Glutamatergic neuron (in vitro differentiated cells): Measurements from ENCODE around the gene ARHGAP6. TPM values are rescaled to one million over a fixed set of nuclear protein-coding genes. Genes with fewer than 3 reads are reported as not detected.

Experiments
- DNase-seq: peaks from one replicate; pipeline ENCODE4 v3.0.0; 2022
- H3K27ac Mint-ChIP-seq: one replicate; pipeline ENCODE4 v1.8.0; 2020; ENCODE audit warnings: mild to moderate bottlenecking, mixed read lengths, inconsistent platforms; ENCODE audit not compliant: unreplicated experiment
- H3K27me3 Mint-ChIP-seq: one replicate; pipeline ENCODE4 v1.8.0; 2020; ENCODE audit warnings: mild to moderate bottlenecking, moderate library complexity, mixed read lengths, inconsistent platforms; ENCODE audit not compliant: unreplicated experiment
- H3K36me3 Mint-ChIP-seq: one replicate; pipeline ENCODE4 v1.8.0; 2020; ENCODE audit warnings: mild to moderate bottlenecking, mixed read lengths, inconsistent platforms; ENCODE audit not compliant: unreplicated experiment
- H3K4me1 Mint-ChIP-seq: one replicate; pipeline ENCODE4 v1.8.0; 2020; ENCODE audit warnings: mild to moderate bottlenecking, low read depth, mixed read lengths, inconsistent platforms; ENCODE audit not compliant: unreplicated experiment
- H3K4me3 Mint-ChIP-seq: one replicate; pipeline ENCODE4 v1.8.0; 2020; ENCODE audit warnings: mild to moderate bottlenecking, mixed read lengths, inconsistent platforms; ENCODE audit not compliant: unreplicated experiment
- H3K9me3 Mint-ChIP-seq: one replicate; pipeline ENCODE4 v1.8.0; 2020; ENCODE audit warnings: mild to moderate bottlenecking, moderate library complexity, mixed read lengths, inconsistent platforms; ENCODE audit not compliant: unreplicated experiment
- total RNA-seq: library from RNA; stranded (reverse); fragmentation: NEBNext Ultra II Directional; extraction: Animal tissue kit (Norgen Biotek cat#: 25700); gene quantifications from one replicate; pipeline ENCODE4 v1.2.1, GENCODE V29; 2021; ENCODE audit not compliant: unreplicated experiment
- TF ChIP-seq, protein P1 (sequence below): fragments of 200-600 bp; sonication (generic); IDR thresholded peaks from one replicate; pipeline ENCODE4 v1.5.0; 2021; ENCODE audit not compliant: partially characterized antibody, unreplicated experiment

Gene ARHGAP6
- total RNA-seq, 1 donor from 2014 or later, result 3.6 TPM

DNA sequence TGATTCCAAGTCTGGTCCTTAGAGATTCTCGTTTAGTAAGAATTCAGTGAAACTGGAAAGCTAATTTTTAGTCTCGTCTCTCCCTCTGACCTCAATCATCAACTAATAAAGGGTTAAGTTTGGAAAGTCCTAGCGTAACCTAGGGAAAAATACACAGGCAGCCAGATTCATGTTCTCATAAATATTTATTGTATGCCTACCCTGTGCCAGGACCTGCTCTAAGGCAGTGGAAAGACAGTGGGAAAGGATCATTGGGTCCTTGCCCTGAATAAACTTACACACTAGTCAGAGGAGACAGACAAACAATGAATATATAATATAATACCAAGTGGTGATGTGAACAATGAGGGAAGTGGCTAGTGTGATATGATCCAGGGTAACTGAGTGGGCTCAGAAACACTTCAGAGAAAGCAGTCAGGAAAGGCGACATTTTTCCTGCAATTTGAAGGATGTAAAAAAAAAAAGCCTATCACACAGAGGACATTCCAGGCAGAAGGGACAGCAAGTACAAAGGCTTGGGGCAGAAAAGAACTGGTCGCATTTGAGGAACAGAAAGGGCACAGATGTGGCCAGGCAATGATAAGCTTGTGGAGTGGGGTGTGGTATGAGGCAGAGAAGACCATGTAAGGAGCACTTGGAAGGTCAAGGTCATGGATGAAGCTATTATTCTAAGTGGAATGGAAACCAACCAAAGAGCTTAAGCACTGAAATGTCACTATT, 243.8 kb downstream of the ARHGAP6 start:
- Mint-ChIP-seq H3K27me3 (no peaks in the 10 kb centered on the region), H3K4me3 (peak overlapping the region; percentile 9), H3K27ac (peak overlapping the region; percentile 54), H3K9me3 (peaks cover 2% of the 10 kb centered on the region), H3K4me1 (peaks cover 20% of the 10 kb centered on the region), H3K36me3 (no peaks in the 10 kb centered on the region)
- no peak for DNase-seq
- TF ChIP-seq, protein P1, sequence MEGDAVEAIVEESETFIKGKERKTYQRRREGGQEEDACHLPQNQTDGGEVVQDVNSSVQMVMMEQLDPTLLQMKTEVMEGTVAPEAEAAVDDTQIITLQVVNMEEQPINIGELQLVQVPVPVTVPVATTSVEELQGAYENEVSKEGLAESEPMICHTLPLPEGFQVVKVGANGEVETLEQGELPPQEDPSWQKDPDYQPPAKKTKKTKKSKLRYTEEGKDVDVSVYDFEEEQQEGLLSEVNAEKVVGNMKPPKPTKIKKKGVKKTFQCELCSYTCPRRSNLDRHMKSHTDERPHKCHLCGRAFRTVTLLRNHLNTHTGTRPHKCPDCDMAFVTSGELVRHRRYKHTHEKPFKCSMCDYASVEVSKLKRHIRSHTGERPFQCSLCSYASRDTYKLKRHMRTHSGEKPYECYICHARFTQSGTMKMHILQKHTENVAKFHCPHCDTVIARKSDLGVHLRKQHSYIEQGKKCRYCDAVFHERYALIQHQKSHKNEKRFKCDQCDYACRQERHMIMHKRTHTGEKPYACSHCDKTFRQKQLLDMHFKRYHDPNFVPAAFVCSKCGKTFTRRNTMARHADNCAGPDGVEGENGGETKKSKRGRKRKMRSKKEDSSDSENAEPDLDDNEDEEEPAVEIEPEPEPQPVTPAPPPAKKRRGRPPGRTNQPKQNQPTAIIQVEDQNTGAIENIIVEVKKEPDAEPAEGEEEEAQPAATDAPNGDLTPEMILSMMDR, result no peak

DNA sequence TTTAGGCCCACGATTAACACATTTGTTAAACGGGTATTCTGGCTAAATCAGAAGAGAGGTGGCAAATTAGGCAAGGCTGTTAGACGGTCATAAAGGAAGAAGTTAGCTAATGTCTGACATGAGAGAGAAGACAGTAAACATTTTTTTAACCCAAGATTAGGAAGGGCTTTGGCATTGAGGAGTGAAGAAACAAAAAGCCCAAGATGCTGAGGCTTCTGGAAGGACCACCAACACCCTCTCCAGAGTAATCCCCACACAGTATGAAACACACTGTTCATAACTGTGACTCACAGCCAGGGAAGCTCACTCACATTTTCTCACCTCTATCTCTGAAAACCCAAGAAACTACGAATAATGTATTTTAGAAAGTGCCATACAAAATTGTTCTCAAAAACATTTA, 244.9 kb downstream of the ARHGAP6 start:
- no peak overlapping the region for H3K4me3 Mint-ChIP-seq
- no peaks in the 10 kb centered on the region for H3K36me3 Mint-ChIP-seq
- peaks cover 2% of the 10 kb centered on the region for H3K9me3 Mint-ChIP-seq
- H3K27me3 Mint-ChIP-seq, result no peaks in the 10 kb centered on the region
- no peak for DNase-seq
- TF ChIP-seq, protein P1, result no peak
- no peak overlapping the region for H3K27ac Mint-ChIP-seq
- peaks cover 18% of the 10 kb centered on the region for H3K4me1 Mint-ChIP-seq

DNA sequence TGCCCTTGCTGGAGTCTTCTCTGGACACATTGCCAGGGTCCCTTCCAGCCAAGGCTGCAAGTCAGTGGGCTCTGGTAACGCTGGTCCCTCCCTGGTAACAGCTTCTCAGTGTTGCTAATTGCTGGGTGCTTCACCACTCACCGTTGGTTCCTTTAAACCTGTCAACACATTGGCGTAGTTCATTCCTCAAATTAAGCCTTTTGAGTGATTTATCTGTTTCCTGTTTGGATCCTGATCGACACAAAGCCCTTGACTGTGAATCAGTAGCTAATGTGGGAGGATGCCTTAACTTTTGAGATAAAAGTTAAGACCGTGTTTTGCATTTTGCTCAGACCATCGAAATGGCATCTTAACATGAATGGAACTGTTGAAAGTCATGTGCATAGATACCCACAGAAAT, 246.6 kb downstream of the ARHGAP6 start:
- peaks cover 2% of the 10 kb centered on the region for H3K9me3 Mint-ChIP-seq
- no peaks in the 10 kb centered on the region for H3K27me3 Mint-ChIP-seq
- H3K4me3 Mint-ChIP-seq, result no peak overlapping the region
- TF ChIP-seq, protein P1, result no peak
- peaks cover 15% of the 10 kb centered on the region for H3K4me1 Mint-ChIP-seq
- no peak for DNase-seq
- H3K36me3 Mint-ChIP-seq, result no peaks in the 10 kb centered on the region
- H3K27ac Mint-ChIP-seq, result no peak overlapping the region

DNA sequence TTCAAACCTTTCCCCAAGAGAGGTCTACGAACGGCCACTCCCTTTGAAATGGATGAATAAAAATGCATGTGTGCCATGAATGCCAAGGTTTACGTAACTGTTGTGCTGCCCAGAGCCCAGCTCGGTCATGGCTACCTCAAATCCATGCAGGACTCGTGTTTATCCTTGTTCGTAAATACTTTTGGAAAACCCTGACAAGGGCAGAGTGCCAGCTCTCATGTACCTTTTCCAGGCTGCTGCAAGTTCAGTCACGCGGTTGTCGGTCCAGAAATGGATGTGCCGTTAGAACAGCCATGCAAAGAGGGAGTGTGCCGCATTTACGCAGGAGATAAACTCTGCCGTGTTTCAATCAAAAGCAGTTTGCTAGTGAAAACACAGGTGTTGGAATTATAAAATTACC, 249.1 kb downstream of the ARHGAP6 start:
- TF ChIP-seq, protein P1, result no peak
- Mint-ChIP-seq H3K27me3 (no peaks in the 10 kb centered on the region), H3K9me3 (no peaks in the 10 kb centered on the region)

DNA sequence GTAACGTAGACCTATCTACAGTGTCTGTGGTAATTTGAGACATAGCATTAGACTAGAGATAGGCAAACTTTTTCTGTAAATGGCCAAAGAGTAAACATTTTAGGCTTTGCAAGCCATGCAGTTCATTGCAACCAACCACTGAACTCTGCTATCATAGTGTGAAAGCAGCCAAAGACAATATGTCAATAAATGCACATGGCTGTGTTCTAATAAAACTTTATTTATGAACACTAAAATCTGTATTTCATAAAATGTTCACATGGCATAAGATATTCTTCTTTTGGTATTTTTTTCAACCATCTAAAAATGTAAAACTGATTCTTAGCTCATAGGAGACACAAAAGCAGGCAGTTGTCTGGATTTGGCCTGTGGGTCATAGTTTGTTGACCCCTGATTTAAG, 251.6 kb downstream of the ARHGAP6 start:
- Mint-ChIP-seq H3K4me1 (no peaks in the 10 kb centered on the region), H3K27me3 (no peaks in the 10 kb centered on the region), H3K9me3 (no peaks in the 10 kb centered on the region), H3K36me3 (no peaks in the 10 kb centered on the region), H3K27ac (no peak overlapping the region), H3K4me3 (no peak overlapping the region)
- TF ChIP-seq, protein P1, result no peak
- no peak for DNase-seq

More for the DNA sequence above, 249.1 kb downstream of the ARHGAP6 start:
- H3K27ac Mint-ChIP-seq, result no peak overlapping the region
- no peaks in the 10 kb centered on the region for H3K4me1 Mint-ChIP-seq
- no peaks in the 10 kb centered on the region for H3K36me3 Mint-ChIP-seq
- no peak overlapping the region for H3K4me3 Mint-ChIP-seq
- no peak for DNase-seq
